ENCODE measurements around the gene ADPRHL1. TPM values are rescaled to one million over a fixed set of nuclear protein-coding genes. Genes with fewer than 3 reads are reported as not detected.

The ADPRHL1 gene
- total RNA-seq, 1 donor, result 2.4 TPM

- peak; percentile 32 for TF ChIP-seq CTCF (IDR thresholded peaks at IDR 0.05; ENCODE audit: insufficient read depth, low read length)
- no peak overlapping the region for H3K4me3 ChIP-seq (ENCODE audit: low read depth, low read length)
- no peak for DNase-seq (ENCODE audit: low read depth)
These were observed 5.2 kb upstream of the ADPRHL1 start for GRCh38 chr13:113458253-113459065.

- TF ChIP-seq CTCF (IDR thresholded peaks at IDR 0.05; ENCODE audit: insufficient read depth, low read length), result no peak
- DNase-seq (ENCODE audit: low read depth), result no peak
- H3K4me3 ChIP-seq (ENCODE audit: low read depth, low read length), result no peak overlapping the region
These were observed 4.2 kb upstream of the ADPRHL1 start for GRCh38 chr13:113457510-113457909.

- no peak for TF ChIP-seq CTCF (IDR thresholded peaks at IDR 0.05; ENCODE audit: insufficient read depth, low read length)
- no peak overlapping the region for H3K4me3 ChIP-seq (ENCODE audit: low read depth, low read length)
- no peak for DNase-seq (ENCODE audit: low read depth)
These were observed 2.9 kb upstream of the ADPRHL1 start for GRCh38 chr13:113456116-113456702.

- no peak for DNase-seq (ENCODE audit: low read depth)
- TF ChIP-seq CTCF (IDR thresholded peaks at IDR 0.05; ENCODE audit: insufficient read depth, low read length), result no peak
- H3K4me3 ChIP-seq (ENCODE audit: low read depth, low read length), result no peak overlapping the region
These were observed 2.1 kb upstream of the ADPRHL1 start for GRCh38 chr13:113455384-113455783.

GRCh38 chr13:113454936-113455335 is 1.6 kb upstream of the ADPRHL1 start:
- no peak overlapping the region for H3K4me3 ChIP-seq (ENCODE audit: low read depth, low read length)
- TF ChIP-seq CTCF (IDR thresholded peaks at IDR 0.05; ENCODE audit: insufficient read depth, low read length), result no peak
- DNase-seq (ENCODE audit: low read depth), result no peak

- H3K4me3 ChIP-seq (ENCODE audit: low read depth, low read length), result no peak overlapping the region
- no peak for DNase-seq (ENCODE audit: low read depth)
- no peak for TF ChIP-seq CTCF (IDR thresholded peaks at IDR 0.05; ENCODE audit: insufficient read depth, low read length)
These were observed 822 bp downstream of the ADPRHL1 start for GRCh38 chr13:113452466-113452865.

All from fibroblast of the aortic adventitia (primary cell).